Body of pancreas (tissue), 4 donors: ENCODE results near the gene MARCHF3.

Source experiments
- POLR2A ChIP-seq, 3 donors: fragments of 450-650 bp; IDR thresholded peaks; one replicate each; pipeline ENCODE4 v1.6.1; 2016; ENCODE audit warnings: antibody characterized with exemption in 3 of 3, mild to moderate bottlenecking in 2 of 3
- TF ChIP-seq, protein P1 (sequence below), 7 experiments: fragments of 450-650 bp in 4 of 7; fragments of 200-600 bp in 3 of 7; sonication (generic) in 3 of 7; IDR thresholded peaks; one replicate each; pipeline ENCODE4 v1.5.1; 2016 to 2019; ENCODE audit warnings: antibody characterized with exemption in 7 of 7

DNA sequence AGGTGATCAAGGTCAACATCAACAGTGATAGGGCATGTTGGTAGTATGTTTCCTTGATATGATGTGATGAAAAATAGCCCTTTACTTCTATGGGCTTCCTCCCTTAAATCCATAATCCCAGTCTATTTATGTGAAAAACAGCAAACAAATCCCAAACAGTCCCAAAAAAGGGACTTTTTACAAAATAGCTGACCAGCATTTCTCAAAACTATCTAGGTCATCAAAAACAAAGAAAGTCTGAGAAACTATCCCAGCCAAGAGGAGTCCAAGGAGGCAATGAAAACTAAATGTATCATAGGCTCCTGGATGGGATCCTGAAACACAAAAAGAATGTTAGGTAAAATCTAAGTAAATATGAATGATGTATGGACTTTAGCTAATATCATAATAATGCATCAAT is 71.2 kb downstream of the MARCHF3 start:
- no peak for TF ChIP-seq POLR2A (IDR thresholded peaks at IDR 0.05)
- TF ChIP-seq, protein P1, sequence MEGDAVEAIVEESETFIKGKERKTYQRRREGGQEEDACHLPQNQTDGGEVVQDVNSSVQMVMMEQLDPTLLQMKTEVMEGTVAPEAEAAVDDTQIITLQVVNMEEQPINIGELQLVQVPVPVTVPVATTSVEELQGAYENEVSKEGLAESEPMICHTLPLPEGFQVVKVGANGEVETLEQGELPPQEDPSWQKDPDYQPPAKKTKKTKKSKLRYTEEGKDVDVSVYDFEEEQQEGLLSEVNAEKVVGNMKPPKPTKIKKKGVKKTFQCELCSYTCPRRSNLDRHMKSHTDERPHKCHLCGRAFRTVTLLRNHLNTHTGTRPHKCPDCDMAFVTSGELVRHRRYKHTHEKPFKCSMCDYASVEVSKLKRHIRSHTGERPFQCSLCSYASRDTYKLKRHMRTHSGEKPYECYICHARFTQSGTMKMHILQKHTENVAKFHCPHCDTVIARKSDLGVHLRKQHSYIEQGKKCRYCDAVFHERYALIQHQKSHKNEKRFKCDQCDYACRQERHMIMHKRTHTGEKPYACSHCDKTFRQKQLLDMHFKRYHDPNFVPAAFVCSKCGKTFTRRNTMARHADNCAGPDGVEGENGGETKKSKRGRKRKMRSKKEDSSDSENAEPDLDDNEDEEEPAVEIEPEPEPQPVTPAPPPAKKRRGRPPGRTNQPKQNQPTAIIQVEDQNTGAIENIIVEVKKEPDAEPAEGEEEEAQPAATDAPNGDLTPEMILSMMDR (IDR thresholded peaks at IDR 0.05), result no peak
